Neutrophil (primary cell): Measurements from ENCODE around the gene TMEM74B.

ENCODE experiments used
- H3K27ac ChIP-seq: fragments of 200-600 bp; sonication (generic); 2 replicates; pipeline ENCODE4 v1.5.1; 2016; ENCODE audit warnings: mild to moderate bottlenecking, moderate library complexity
- H3K27me3 ChIP-seq: fragments of 200-600 bp; sonication (generic); 2 replicates; pipeline ENCODE4 v1.6.0; 2016; ENCODE audit warnings: mild to moderate bottlenecking
- H3K36me3 ChIP-seq: fragments of 200-600 bp; sonication (generic); 2 replicates; pipeline ENCODE4 v1.5.1; 2017
- H3K4me1 ChIP-seq, 2 experiments: fragments of 200-600 bp in 1 of 2; sonication (generic) in 1 of 2; 1 replicate in 1 of 2; 2 replicates in 1 of 2; pipeline versions ENCODE4 v1.5.1 to v1.6.1; 2013 to 2016; ENCODE audit warnings: low read depth in 1 of 2, low read length in 1 of 2, mild to moderate bottlenecking in 1 of 2, moderate library complexity in 1 of 2; ENCODE audit not compliant: control insufficient read depth in 1 of 2, insufficient read depth in 1 of 2
- H3K4me3 ChIP-seq, 2 experiments: fragments of 200-600 bp in 1 of 2; sonication (generic) in 1 of 2; 1 replicate in 1 of 2; 2 replicates in 1 of 2; pipeline ENCODE4 v1.5.1; 2013 to 2016; ENCODE audit warnings: low read depth in 1 of 2, low read length in 1 of 2, mild to moderate bottlenecking in 1 of 2, moderate library complexity in 1 of 2
- H3K9me3 ChIP-seq: fragments of 200-600 bp; sonication (generic); 2 replicates; pipeline ENCODE4 v1.5.1; 2016
- TF ChIP-seq, protein P1 (sequence below): fragments of 200-600 bp; sonication (generic); IDR thresholded peaks from 2 replicates; pipeline ENCODE4 v1.5.1; 2016; ENCODE audit warnings: antibody characterized with exemption

The TMEM74B gene

GRCh38 chr20:1184260-1184637 lies 532 bp downstream of the TMEM74B start:
- H3K27ac ChIP-seq, result no peak overlapping the region
- H3K9me3 ChIP-seq, result no peaks in the 10 kb centered on the region
- TF ChIP-seq, protein P1, sequence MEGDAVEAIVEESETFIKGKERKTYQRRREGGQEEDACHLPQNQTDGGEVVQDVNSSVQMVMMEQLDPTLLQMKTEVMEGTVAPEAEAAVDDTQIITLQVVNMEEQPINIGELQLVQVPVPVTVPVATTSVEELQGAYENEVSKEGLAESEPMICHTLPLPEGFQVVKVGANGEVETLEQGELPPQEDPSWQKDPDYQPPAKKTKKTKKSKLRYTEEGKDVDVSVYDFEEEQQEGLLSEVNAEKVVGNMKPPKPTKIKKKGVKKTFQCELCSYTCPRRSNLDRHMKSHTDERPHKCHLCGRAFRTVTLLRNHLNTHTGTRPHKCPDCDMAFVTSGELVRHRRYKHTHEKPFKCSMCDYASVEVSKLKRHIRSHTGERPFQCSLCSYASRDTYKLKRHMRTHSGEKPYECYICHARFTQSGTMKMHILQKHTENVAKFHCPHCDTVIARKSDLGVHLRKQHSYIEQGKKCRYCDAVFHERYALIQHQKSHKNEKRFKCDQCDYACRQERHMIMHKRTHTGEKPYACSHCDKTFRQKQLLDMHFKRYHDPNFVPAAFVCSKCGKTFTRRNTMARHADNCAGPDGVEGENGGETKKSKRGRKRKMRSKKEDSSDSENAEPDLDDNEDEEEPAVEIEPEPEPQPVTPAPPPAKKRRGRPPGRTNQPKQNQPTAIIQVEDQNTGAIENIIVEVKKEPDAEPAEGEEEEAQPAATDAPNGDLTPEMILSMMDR, result no peak
- H3K36me3 ChIP-seq, result peaks cover 3% of the 10 kb centered on the region
- peaks cover 75% of the 10 kb centered on the region for H3K27me3 ChIP-seq
- H3K4me3 ChIP-seq, result no peak overlapping the region
- peaks cover 0 to 5% of the 10 kb centered on the region in 2 experiments for H3K4me1 ChIP-seq

- TF ChIP-seq, protein P1, result no peak
- Histone ChIP-seq H3K27me3 (peaks cover 65% of the 10 kb centered on the region), H3K36me3 (peaks cover 6% of the 10 kb centered on the region), H3K4me1 (peaks cover 0 to 5% of the 10 kb centered on the region in 2 experiments), H3K27ac (no peak overlapping the region), H3K9me3 (no peaks in the 10 kb centered on the region), H3K4me3 (no peak overlapping the region)
Observed at GRCh38 chr20:1183153-1183552, 1.6 kb downstream of the TMEM74B start.

DNA sequence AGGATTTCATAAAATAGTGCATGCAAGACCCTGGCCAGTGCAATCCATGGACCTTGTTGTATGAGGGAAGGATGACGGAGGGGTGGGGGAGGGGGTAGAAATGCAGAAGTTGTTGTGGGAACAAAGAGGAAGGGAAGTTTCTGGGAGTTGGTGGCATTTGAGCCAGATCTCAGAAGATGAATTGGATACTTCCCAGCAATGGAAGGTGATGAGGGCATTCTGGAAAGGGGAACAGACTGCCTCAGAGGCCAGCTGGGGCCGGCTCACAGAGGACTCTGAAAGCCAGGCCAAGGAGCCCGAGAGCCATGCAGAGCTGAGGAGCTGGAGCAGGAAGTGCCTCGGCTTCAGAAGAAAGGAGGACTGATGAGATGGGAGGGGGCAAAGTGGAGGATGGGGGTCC lies 2.7 kb downstream of the TMEM74B start:
- peaks cover 0 to 5% of the 10 kb centered on the region in 2 experiments for H3K4me1 ChIP-seq
- no peak overlapping the region for H3K27ac ChIP-seq
- peaks cover 7% of the 10 kb centered on the region for H3K36me3 ChIP-seq
- no peak overlapping the region for H3K4me3 ChIP-seq
- peaks cover 54% of the 10 kb centered on the region for H3K27me3 ChIP-seq
- H3K9me3 ChIP-seq, result no peaks in the 10 kb centered on the region
- TF ChIP-seq, protein P1, result no peak

- Histone ChIP-seq H3K9me3 (no peaks in the 10 kb centered on the region), H3K36me3 (peaks cover 17% of the 10 kb centered on the region), H3K4me1 (peaks cover 0 to 5% of the 10 kb centered on the region in 2 experiments), H3K27ac (no peak overlapping the region), H3K4me3 (no peak overlapping the region), H3K27me3 (peaks cover 42% of the 10 kb centered on the region)
- TF ChIP-seq, protein P1, result no peak
Observed at GRCh38 chr20:1180949-1181348, 3.8 kb downstream of the TMEM74B start.

DNA sequence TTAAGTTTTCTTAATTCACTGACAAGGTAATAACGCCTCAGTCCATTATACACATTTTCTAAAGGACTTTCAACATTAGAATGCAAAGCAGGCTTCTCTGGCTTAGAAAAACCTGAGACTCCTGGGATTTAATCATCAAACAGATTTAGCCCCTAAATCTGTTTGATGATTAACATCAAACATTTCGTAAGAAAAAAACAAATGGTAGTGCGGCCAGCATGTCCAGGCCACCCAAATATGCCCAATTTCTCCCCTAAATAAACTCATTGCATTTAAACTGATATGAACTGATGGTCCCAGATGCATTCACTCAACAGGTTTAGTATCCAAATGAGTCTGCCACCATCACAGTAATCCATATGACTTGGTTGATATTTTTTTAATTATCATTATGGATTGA lies 6.2 kb downstream of the TMEM74B start:
- no peak overlapping the region for H3K27ac ChIP-seq
- H3K36me3 ChIP-seq, result peaks cover 38% of the 10 kb centered on the region
- TF ChIP-seq, protein P1, result no peak
- peaks cover 19% of the 10 kb centered on the region for H3K27me3 ChIP-seq
- H3K9me3 ChIP-seq, result no peaks in the 10 kb centered on the region
- H3K4me3 ChIP-seq, result no peak overlapping the region
- H3K4me1 ChIP-seq, result no peaks in the 10 kb centered on the region

- Histone ChIP-seq H3K36me3 (peaks cover 43% of the 10 kb centered on the region), H3K27ac (no peak overlapping the region), H3K9me3 (no peaks in the 10 kb centered on the region), H3K4me1 (no peaks in the 10 kb centered on the region), H3K4me3 (no peak overlapping the region), H3K27me3 (peaks cover 14% of the 10 kb centered on the region)
- TF ChIP-seq, protein P1, result no peak
Observed at GRCh38 chr20:1178103-1178502, 6.7 kb downstream of the TMEM74B start.
